HUDEP-2 (cell line): ENCODE data around the gene IRGC.

ENCODE experiments used
- DNase-seq, 76 experiments: peaks; one replicate each; lab custom pipeline; 2025; ENCODE audit not compliant: unreplicated experiment in 76 of 76; lab: John Stamatoyannopoulos, UW

IRGC gene

GRCh38 chr19:43690890-43691289, 25.0 kb upstream of the IRGC start:
- no peak for DNase-seq

DNA sequence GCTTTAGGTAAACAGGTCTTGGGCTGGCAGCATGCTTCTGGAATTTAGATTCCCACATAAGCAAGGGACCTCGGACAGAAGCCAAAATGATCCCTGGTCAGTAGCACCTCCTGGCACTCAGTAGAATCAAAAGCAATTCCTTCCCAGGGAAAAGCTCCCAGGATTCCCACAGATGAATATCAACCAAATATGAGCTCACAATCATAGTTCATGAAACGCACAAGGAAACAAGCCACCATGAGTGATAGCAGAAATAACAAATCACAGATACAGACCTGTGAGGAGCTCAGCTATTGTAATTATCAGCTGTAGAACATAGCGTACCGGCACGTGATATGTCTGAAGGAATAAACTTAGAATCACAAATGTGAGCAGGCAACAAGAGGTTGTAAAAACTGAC, 24.1 kb upstream of the IRGC start:
- DNase-seq, result no peak

DNA sequence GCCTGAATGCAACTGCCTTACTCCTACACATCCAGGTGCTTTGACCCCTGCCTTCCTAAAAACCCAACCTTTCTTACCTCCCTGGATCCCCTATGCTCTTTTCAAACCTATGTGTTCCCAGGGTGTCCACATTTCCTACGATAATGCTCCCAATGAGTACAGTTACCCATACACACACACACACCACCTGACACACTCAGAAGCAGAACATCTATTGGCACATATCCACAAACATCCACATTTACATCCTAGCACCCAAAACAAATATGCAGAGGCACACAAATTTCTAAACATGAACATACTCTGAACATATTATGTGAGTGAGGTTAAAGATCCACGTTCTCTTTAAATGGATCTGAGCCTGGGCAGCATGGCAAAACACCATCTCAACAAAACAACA, 23.5 kb upstream of the IRGC start:
- no peak for DNase-seq

GRCh38 chr19:43692877-43693276, 23.0 kb upstream of the IRGC start:
- DNase-seq, result no peak

- no peak for DNase-seq
Observed at GRCh38 chr19:43694553-43694952, 21.3 kb upstream of the IRGC start.

GRCh38 chr19:43695985-43696704, 19.7 kb upstream of the IRGC start:
- no peak for DNase-seq

- DNase-seq, result no peak
Observed at GRCh38 chr19:43697295-43697694, 18.6 kb upstream of the IRGC start.

DNA sequence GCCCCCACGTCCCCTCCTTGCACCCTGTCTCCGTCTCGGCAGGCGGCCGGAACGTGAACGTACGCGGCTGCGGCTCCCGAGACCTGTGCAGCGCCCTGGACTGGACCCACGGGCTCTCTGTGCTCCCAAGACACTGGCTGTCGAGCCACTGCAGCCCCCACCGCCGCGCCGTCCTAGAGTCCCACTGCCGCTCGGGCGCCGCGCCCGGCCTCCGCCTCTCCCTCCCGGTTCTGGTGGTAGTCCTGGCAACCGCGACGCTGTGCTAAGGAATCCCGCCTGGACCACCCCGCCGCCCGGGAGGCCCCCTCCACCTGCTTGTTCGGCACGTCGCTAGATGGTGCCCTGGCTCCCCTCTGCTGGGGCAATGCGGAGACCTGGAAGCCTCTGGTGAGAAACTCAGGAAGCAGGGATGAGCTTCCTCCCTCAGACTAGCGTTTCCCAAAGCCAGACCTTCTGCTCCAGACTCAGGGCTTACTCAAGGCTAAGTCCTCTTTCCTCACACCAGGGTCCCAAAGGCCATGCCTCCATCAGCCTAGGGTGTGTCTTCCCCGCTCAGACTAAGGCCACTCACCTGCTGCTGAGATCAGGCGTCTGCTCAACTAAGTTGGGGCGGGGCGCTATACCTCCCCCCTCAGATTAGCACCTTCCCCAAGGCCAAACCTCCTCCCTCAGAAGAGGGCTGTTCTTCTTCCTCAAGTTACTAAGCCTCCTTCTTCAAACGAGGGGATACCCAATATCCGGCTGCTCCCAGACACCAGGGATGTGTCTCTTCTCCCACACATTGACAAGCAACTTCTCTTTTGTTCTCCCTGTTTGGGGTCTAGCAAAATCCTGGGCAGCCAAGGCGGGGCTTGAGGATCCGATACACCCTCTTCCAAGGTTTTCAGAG, 16.1 kb upstream of the IRGC start:
- DNase-seq, result no peak

DNA sequence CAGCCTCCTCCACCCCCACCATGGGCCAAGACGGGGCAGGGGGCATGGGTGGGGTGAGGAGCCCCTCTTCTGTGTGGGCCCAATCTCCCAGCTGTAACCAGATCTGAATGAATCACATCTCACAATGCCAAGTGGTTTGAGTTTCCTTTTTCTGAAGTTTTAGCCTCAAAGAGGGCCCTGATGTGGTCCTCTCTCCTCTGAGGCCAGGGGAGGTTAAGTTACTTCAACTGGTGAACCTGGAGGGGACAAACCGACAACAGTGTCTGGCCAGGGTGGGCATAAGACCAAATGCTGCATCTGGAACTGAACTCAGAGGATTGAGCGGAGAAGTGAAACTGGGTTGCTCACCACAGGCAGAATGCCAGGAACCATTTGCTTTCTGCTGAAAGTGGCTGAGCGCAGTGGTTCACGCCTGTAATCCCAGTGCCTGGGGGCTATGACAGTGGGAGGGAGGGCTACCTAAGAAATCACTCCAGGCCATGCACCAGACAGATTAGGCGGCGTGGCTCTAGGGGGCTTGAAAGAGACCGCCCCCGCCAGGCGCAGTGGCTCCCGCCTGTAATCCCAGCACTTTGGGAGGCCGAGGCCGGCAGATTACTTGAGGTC, 15.4 kb upstream of the IRGC start:
- DNase-seq, result peak in 1 of 76 experiments; percentile 18

DNA sequence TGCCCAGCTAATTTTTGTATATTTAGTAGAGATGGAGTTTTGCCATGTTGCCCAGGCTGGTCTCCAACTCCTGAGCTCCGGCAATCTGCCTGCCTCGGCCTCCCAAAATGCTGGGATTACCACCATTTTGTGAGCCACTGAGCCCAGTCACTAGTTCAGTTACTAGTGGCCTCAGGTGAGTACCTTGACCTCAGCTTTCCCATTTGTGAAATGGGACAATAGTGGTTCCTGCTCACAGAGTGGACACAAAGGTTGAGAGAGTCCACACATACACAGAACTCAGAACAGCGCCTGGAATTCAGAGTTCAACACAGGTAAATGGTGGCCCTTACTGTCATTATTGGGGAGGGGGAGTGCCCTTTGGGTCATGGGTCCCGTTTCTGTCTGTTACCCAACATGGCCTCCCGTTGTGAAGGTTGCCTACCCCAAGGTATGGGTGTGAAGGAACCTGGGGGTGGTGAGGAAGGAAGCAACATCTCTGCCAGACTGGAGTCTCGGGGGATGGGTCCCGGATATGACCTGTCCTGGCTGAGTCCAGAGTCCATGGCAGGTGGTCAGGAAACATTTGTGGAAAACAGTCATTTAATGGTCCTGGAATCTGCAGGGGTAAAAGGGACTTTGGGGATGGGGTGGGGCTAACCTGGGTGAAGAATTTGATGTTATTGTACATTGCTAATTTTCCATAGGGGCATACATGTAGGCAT, 11.7 kb upstream of the IRGC start:
- no peak for DNase-seq

DNA sequence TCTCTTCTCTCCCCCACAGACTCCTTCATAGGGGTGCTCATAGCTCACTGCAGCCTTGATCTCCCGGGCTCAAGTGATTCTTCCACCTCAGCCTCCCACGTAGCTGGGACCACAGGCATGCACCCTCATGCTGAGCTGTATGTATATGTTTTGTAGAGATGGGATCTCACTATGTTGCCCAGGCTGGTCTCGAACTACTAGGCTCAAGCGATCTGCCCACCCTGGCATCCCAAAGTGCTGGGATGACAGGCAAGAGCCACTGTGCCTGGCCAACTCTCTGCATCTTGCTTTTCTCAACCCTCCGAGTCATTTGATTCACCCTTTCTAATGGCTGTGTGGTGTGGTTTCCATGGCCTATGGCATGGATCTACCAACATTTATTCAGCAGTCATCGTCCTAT, 10.1 kb upstream of the IRGC start:
- no peak for DNase-seq

- DNase-seq, result no peak
Observed at GRCh38 chr19:43707158-43707712, 8.6 kb upstream of the IRGC start.

DNA sequence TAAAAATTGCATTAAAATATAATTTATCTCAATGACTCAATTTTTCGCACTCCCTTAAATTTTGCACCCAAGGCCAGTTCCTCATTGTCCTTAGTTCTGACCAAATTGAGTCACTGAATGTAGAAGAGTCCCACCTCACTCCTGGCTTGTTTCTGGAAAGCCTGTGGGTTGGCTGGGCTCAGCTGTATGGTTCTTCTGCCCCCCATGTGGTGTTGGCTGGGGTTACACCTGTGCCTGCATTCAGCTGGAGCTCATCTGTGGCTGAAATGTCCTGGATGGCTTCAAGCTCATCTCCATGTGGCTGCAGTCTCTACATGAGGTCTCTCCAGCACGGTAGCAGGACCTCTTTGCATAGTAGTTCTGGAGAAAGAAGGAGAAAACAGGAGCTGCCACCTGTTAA, 7.2 kb upstream of the IRGC start:
- DNase-seq, result no peak

DNA sequence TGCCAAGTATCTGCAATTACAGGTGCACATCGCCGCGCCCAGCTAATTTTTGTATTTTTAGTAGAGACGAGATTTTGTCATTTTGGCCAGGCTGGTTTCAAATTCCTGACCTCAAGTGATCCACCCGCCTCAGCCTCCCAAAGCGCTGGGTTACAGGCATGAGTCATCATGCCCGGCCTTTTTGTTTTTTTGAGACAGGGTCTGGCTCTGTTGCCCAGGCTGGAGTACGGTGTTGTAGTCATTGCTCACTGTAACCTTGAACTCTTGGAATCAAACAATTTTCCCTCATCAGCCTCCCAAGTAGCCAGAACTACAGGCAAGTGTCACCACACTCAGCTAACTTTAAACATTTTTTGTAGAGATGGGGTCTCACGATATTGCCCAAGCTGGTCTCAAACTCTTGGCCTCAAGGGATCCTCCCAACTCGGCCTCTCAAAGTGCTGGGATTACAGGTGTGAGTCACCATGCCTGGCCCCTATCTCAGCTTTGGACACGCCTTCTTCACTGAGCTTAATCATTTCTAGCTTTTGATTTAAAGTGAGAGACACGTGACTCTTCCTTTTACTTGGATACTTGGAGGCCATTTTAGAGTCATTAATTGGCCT, 4.0 kb upstream of the IRGC start:
- DNase-seq, result no peak

GRCh38 chr19:43713208-43713607, 2.7 kb upstream of the IRGC start:
- DNase-seq, result no peak

DNA sequence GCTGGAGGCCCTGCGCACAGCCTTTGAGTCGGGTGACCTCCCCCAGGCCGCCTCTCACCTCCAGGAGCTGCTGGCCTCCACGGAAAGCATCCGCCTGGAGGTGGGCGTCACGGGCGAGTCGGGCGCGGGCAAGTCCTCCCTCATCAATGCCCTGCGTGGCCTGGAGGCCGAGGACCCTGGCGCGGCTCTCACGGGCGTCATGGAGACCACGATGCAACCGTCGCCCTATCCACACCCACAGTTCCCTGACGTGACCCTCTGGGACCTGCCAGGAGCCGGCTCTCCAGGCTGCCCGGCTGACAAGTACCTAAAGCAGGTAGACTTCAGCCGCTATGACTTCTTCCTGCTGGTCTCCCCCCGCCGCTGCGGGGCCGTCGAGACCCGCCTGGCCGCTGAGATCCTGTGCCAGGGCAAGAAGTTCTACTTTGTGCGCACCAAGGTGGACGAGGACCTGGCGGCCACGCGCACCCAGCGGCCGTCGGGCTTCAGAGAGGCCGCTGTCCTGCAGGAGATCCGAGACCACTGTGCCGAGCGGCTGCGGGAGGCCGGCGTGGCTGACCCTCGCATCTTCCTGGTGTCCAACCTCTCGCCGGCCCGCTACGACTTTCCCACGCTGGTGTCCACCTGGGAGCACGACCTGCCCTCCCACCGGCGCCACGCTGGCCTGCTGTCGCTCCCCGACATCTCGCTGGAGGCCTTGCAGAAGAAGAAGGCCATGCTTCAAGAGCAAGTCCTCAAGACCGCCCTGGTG, 2.9 kb downstream of the IRGC start:
- no peak for DNase-seq

DNA sequence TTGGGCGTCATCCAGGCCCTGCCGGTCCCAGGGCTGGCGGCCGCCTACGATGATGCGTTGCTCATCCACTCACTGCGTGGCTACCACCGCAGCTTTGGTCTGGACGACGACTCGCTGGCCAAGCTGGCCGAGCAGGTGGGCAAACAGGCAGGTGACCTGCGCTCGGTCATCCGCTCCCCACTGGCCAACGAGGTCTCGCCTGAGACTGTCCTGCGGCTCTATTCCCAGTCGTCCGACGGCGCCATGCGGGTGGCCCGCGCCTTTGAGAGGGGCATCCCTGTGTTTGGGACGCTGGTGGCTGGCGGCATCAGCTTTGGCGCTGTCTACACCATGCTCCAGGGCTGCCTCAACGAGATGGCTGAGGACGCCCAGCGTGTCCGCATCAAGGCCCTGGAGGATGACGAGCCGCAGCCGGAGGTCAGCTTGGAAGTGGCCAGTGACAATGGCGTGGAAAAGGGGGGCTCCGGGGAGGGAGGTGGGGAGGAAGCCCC, 3.5 kb downstream of the IRGC start:
- DNase-seq, result no peak

GRCh38 chr19:43719918-43720317, 4.0 kb downstream of the IRGC start:
- DNase-seq, result no peak

- DNase-seq, result no peak
Observed at GRCh38 chr19:43720936-43721335, 5.1 kb downstream of the IRGC start.
